HG03565 (cell line): ENCODE measurements around the gene LAMA2.

Experiments used
- ATAC-seq: cut with Tn5 transposase; IDR thresholded peaks from one replicate; pipeline ENCODE4 v1.9.1; 2021; ENCODE audit warnings: mild to moderate bottlenecking, moderate library complexity; ENCODE audit not compliant: unreplicated experiment

LAMA2 gene

GRCh38 chr6:129292836-129293235 lies 409.9 kb downstream of the LAMA2 start:
- ATAC-seq, result no peak

GRCh38 chr6:129297592-129297991 lies 414.7 kb downstream of the LAMA2 start:
- no peak for ATAC-seq

- ATAC-seq, result no peak
Observed at GRCh38 chr6:129302671-129303070, 419.7 kb downstream of the LAMA2 start.

GRCh38 chr6:129306826-129307225 lies 423.9 kb downstream of the LAMA2 start:
- ATAC-seq, result no peak

GRCh38 chr6:129307845-129308244 lies 424.9 kb downstream of the LAMA2 start:
- no peak for ATAC-seq

GRCh38 chr6:129309154-129309553 lies 426.2 kb downstream of the LAMA2 start:
- no peak for ATAC-seq

- ATAC-seq, result no peak
Observed at GRCh38 chr6:129312880-129313279, 429.9 kb downstream of the LAMA2 start.

- no peak for ATAC-seq
Observed at GRCh38 chr6:129314575-129314974, 431.6 kb downstream of the LAMA2 start.

- ATAC-seq, result no peak
Observed at GRCh38 chr6:129317931-129318820, 435.2 kb downstream of the LAMA2 start.

- no peak for ATAC-seq
Observed at GRCh38 chr6:129320892-129321291, 438.0 kb downstream of the LAMA2 start.

- no peak for ATAC-seq
Observed at GRCh38 chr6:129321303-129321702, 438.4 kb downstream of the LAMA2 start.

- ATAC-seq, result no peak
Observed at GRCh38 chr6:129324345-129324744, 441.4 kb downstream of the LAMA2 start.

- no peak for ATAC-seq
Observed at GRCh38 chr6:129329678-129330077, 446.7 kb downstream of the LAMA2 start.

GRCh38 chr6:129331450-129332138 lies 448.7 kb downstream of the LAMA2 start:
- ATAC-seq, result no peak

GRCh38 chr6:129335792-129336191 lies 452.9 kb downstream of the LAMA2 start:
- no peak for ATAC-seq

- ATAC-seq, result no peak
Observed at GRCh38 chr6:129338683-129339082, 455.7 kb downstream of the LAMA2 start.

- no peak for ATAC-seq
Observed at GRCh38 chr6:129340983-129341382, 458.0 kb downstream of the LAMA2 start.

GRCh38 chr6:129342243-129342642 lies 459.3 kb downstream of the LAMA2 start:
- no peak for ATAC-seq

- ATAC-seq, result no peak
Observed at GRCh38 chr6:129342796-129343195, 459.9 kb downstream of the LAMA2 start.

GRCh38 chr6:129344379-129344778 lies 461.4 kb downstream of the LAMA2 start:
- no peak for ATAC-seq

GRCh38 chr6:129345890-129346289 lies 463.0 kb downstream of the LAMA2 start:
- ATAC-seq, result no peak

GRCh38 chr6:129346964-129347363 lies 464.0 kb downstream of the LAMA2 start:
- no peak for ATAC-seq
